Measurements from ENCODE around the gene CHST4.

DNA sequence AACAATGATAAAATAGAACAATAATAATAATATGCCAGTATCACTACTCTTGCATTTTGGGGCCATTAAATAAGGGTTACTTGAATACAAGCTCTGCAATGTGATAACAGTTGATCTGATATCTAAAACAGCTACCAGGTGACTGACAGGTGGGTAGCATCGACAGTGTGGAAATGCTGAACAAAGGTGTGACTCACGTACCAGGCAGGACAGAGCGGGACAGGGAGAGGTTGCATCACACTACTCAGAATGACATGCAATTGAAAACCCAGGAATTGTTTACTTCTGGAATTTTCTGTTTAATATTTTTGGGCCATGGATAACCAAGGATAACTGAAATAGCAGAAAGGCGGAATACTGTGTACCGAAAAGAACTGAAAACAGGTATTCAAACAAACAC lies 21.3 kb upstream of the CHST4 start:
- TF ChIP-seq POLR2AphosphoS5 (IDR thresholded peaks at IDR 0.05) = no peak
- TF ChIP-seq, protein P1, sequence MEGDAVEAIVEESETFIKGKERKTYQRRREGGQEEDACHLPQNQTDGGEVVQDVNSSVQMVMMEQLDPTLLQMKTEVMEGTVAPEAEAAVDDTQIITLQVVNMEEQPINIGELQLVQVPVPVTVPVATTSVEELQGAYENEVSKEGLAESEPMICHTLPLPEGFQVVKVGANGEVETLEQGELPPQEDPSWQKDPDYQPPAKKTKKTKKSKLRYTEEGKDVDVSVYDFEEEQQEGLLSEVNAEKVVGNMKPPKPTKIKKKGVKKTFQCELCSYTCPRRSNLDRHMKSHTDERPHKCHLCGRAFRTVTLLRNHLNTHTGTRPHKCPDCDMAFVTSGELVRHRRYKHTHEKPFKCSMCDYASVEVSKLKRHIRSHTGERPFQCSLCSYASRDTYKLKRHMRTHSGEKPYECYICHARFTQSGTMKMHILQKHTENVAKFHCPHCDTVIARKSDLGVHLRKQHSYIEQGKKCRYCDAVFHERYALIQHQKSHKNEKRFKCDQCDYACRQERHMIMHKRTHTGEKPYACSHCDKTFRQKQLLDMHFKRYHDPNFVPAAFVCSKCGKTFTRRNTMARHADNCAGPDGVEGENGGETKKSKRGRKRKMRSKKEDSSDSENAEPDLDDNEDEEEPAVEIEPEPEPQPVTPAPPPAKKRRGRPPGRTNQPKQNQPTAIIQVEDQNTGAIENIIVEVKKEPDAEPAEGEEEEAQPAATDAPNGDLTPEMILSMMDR (IDR thresholded peaks at IDR 0.05) = no peak

Measured in stomach (tissue), 4 donors.